Measurements from ENCODE around the gene HIGD1A. TPM values are rescaled to one million over a fixed set of nuclear protein-coding genes. Genes with fewer than 3 reads are reported as not detected.

Gene HIGD1A
- polyA plus RNA-seq (ENCODE audit: insufficient read length in 4 of 4): 100 to 1,000 TPM; 135 to 193 (median 161) TPM

DNA sequence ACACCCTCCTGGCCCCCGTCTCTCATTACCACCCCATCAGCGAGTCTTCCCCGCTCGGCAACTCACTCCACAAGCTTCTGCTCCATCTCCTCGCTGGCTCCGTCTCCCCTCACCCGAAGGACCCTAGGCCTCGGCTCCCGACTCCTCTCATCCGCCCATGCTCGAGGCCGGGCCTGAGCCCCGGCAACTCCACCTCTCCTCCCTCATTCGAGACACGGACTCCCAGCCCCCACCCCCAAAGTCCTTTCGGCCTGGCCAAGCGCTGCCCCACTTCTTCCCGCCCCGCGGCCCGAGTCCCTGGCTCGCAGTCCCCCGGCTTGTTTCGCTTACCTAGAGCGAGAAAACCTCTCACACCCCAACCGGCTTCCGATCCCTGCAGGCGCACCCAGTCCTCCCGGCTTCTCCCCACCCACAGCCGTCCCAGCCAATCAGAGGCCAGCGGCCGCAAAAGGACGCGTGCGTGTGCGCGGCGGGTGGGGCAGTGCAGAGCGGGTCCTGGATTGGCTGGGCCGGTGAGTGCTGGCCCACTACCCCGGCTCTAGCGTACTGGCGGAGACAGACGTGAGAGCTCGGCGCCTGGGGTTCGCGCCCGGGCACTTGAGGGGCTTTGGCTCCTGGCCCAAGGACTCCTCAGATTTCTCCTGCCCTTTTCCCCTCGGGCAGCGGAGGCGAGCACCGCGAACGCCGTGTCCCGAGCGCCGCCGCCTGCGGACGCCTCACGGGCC lies at the start of gene HIGD1A:
TSS of gene HIGD1A (minus strand) at position 385 of the 725 bp plus-strand sequence. CDS start 10,237 bp downstream, outside the sequence.
- DNase-seq (ENCODE audit: low read depth in 4 of 4, low spot score in 2 of 4): peak; percentile 86 to 94 (median 88)

DNA sequence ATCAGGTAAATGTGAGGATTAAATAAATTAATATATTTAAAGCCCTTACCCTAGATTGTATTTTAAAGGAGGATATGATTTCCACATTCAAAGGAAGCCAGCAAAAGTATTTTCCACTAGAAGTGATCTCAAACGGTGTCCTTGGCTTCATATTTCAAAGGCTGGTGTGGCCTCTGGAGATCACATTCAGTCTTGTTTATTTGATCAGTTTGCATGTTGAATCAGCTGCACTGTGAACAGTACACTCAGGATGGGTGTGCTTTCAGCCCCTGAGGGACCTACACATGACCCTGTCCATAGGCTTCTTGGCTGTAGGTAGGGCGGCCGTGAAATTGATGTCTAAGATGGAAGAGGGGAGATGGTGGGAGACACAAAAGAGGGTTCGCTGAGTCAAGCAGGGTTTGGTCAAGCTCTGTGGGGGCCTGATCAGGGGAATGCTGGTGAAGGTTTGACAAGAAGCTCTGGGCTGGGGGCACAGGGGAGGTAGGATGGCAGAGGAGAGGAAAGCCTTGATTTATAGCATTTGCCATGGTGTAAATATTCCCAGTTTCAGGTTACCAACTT lies 49.5 kb upstream of the HIGD1A start:
- no peak for DNase-seq (ENCODE audit: low read depth in 4 of 4, low spot score in 2 of 4)

DNA sequence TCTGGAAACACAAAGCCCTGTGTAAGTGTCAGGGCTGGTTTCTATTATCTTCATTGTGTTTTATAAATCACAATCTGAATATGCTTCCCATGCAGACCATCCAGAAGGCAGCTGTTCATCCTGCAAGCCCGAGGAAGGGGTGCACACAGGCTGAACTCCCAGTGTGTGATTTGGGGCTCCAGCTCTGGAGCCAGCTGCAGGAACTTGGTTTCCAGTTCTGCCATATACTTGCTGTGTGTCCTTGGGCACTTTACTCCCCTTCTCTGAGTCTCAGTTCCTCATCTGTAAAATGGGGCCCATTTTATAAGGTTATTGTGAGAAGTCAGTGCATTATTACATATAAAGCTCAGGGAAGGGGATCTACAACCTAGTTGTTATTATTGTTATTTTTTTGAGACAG lies 48.8 kb upstream of the HIGD1A start:
- DNase-seq (ENCODE audit: low read depth in 4 of 4, low spot score in 2 of 4): no peak

DNA sequence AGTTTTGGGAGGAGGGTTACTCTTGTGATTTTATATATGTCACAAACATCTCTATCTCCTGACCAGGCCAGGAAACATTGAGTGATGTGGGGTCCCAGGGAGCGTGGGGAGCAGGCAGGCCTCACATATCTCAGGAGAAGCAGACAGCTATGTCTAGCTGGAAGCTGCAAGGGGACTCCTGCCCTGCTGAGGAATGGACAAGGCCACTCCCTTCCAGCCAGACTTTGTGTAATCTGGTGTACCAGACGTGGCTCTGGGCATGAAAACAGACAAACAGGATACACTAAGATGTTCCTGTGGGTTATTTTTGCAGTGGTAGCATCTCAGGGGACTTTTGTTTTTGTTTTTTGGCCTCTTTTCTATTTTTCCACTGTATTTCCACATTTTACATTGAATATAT lies 48.2 kb upstream of the HIGD1A start:
- no peak for DNase-seq (ENCODE audit: low read depth in 4 of 4, low spot score in 2 of 4)

DNA sequence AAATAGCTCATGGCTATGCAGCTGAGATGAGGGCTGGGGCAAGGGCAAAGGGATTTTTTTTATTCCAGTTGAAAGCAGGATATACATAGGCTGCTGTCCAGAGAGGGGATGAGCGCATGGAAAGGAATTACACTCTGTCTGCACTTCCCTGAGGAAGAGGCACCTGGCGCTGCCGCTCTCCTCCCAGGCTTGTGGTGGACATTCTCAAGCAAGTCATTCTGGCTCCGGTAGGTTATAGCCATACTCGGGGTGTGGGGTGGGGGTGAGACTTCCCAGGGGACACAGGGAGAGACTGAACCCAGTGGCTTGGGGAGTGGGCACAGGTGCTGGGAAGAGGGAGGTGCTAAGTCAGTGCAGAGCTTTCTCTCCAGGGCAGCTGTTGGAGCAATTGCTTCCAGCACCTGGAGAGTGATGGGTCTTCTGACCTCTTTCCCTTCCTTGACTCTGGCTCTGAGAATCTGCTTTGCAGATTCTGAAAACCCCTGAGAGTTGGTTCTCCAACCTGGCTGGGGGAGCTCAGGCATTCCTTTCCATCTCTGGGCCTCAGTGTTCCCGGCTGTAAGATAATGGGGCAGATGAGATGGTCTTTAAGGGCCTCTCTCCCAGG lies 47.0 kb upstream of the HIGD1A start:
- no peak for DNase-seq (ENCODE audit: low read depth in 4 of 4, low spot score in 2 of 4)

DNA sequence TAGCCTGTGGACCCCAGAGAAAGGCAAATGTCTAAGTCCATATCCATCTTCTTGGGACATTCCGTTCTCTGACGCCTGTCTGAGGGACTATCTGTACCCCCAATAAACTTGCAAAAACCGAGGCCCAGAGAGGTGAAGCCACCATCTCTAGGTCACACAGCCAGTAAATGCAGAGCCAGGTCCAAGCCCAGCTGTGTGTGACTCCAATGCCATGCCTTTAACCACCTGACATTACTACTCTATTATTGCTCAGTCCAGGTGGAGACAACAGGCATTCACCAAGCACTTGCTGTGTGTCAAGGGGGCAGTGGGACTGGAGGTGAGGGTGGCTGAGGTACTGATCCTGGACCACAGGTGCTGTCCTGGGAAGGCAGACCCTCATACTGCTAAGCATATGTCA lies 46.0 kb upstream of the HIGD1A start:
- no peak for DNase-seq (ENCODE audit: low read depth in 4 of 4, low spot score in 2 of 4)

DNA sequence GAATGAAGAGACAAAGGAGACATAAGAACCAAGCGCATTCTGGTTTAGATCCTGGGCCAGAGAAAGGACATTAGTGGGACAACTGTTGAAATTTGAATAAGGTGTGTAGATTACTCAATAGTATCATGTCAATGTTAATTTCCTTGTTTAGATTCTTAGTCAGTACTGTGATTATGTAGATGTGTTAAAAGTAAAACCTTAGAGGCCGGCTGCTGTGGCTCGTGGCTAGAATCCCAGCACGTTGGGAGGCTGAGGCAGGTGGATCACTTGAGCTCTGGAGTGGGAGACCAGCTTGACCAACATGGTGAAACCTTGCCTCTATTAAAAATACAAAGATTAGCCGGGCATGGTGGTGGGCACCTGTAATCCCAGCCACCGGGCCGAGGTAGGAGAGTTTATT lies 44.7 kb upstream of the HIGD1A start:
- DNase-seq (ENCODE audit: low read depth in 4 of 4, low spot score in 2 of 4): no peak

DNA sequence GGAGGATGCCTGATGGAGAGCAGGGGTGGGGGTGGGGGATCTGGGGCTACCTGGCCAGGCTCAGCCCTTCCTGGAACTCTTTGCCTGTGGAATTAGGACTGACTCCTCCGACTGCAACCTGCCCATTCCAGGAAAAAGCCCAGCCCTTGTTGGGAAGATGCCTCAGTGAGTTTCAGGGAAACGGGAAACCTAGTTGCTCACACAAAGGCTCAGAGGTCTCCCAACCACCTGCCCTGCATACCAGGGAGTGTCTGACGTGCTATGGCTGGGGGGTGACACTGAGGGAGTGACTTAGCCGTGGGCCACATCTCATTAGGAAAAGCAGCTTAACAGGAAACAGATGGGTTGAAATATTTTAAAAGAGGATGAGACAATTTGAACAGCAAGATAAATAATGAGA lies 43.4 kb upstream of the HIGD1A start:
- no peak for DNase-seq (ENCODE audit: low read depth in 4 of 4, low spot score in 2 of 4)

DNA sequence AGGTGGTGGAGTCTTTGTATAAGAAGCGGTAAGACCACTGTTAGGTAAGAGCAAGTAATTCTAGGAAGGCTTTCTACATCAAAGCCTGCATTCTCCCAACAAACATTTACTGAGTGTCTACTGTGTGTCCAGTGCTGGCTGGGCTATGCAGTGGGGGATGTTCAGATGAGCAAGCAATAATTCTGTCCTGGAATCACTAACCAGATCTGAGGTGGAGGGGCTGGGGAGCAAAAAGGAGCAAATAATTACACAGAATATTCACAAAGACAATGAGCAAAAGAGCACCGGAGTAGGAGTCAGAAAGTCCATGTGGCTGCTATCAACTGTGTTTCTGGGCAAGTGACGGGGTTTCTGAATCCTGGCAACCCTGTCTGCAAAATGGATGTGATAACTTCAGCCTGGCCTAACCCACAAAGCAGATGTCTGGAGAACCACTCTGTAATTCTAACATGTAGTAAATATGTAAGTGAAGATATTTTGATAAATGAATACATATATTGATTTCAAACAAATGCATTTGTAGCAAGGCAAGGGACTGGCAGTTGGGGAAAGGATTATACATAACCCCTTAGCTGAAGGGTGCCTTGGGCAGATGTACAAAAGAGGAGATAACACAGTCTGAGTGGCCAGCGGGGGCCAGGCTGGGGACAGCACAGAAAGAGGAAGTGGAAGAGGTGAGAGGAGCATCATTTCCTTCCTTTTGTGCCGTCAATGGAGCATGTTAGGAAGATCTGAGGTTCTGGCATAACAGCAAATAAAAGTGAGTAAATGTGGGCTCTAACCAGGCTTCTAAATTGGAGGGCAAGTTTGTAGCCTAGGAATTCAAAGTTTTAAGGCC lies 42.6 kb upstream of the HIGD1A start:
- DNase-seq (ENCODE audit: low read depth in 4 of 4, low spot score in 2 of 4): no peak

DNA sequence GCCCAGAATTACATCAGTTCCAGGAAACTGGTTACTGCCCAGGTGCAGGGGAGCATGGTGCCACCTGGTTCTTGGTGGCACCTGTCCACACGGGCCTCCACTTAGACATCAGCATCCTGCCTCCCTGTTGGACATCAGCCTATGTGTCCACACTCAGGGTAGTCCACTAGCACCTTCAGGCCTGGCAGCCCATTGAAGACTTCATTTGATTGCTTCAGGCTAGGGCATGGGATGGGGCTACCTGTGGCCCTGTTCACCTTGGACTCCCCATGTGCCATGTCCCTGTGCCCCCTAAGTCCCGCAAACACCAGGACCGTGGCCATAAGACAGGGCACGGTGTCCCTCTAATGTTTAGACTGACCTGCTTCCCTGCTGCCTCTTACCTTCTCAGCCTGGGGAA lies 40.5 kb upstream of the HIGD1A start:
- DNase-seq (ENCODE audit: low read depth in 4 of 4, low spot score in 2 of 4): no peak

DNA sequence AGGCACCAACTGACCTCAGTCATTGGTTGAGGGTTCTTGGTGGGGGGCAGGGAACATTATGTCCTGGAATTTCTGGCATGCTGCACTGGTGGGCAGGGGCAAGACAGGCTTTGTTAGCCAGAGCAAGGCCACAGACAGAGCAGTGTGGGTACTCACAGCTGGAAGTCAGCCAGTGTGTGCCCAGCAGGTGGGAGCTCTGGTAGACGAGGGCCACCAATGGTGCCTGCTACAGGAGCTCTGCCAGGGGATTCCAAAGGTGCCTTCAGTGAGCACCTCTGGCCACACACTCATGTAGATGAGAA lies 40.1 kb upstream of the HIGD1A start:
- DNase-seq (ENCODE audit: low read depth in 4 of 4, low spot score in 2 of 4): no peak

DNA sequence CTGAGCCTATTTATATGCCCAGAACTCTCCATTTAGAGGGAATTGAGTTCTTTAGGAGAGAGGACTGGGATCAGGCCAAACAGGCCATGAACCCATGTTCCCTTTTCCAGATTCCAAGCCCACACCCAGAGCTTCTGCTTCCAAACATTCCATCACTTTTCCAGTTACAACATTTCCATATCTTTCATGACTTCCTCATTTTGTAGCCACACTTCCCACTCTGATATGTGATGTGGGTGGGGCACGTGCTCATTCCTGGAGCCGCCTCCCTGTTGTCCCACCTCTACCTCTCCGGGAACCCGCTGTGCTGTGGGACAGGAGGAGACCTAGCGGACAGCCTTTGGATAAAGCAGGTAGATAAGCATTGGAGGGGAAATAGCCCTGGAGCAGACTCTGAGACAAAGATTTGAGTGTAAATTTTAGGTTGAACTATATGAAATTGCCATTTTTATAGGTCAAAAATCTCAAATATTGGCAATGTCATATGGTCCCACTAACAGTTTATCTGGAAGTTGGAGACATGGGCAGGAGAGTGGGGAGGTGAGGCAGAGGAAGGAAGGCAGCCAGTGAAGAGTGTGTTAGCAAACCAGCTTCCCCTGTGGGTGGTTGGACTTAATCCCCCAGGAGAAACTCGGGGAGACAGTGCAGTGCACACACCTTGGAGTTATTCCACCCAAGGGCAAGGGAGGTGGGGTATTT lies 39.6 kb upstream of the HIGD1A start:
- DNase-seq (ENCODE audit: low read depth in 4 of 4, low spot score in 2 of 4): no peak

DNA sequence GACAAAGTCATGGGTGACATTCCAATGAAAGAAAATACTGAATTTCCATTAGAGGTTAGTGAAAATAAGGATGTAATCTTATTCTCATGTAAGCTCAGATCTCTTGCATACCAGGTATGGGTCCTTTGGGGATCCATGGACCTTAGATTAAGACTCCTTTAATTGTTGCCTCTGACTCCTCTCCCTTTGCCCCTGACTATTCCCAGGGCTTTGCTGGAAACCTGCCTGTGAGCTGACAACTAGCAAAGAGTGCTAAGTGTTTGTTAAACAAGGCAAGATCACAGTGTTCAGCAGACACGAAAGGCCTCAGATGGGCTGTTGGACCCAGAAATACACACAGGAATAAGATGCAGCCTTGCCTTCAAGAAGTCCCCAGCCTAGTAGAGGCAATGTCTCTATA lies 37.0 kb upstream of the HIGD1A start:
- DNase-seq (ENCODE audit: low read depth in 4 of 4, low spot score in 2 of 4): no peak

DNA sequence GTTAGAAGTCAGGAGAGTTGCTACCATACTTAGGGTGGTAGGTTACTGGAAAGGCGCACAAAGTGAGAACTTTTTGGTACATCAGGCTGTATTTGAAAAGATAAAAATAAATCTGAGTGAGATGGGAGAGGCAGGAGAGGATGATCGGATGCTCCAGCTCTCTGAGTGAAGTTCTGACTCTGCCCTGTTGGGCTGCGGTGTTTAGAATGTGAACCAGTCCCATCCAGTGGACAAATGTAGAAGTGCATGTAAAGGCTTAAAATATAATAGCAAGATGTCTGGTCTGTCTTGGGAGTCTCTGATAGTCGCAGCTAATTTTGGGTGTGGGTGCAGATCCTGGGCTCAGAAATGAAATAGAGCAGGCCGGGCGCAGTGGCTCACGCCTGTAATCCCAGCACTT lies 35.3 kb upstream of the HIGD1A start:
- DNase-seq (ENCODE audit: low read depth in 4 of 4, low spot score in 2 of 4): peak in 1 of 4 donors; percentile 59

DNA sequence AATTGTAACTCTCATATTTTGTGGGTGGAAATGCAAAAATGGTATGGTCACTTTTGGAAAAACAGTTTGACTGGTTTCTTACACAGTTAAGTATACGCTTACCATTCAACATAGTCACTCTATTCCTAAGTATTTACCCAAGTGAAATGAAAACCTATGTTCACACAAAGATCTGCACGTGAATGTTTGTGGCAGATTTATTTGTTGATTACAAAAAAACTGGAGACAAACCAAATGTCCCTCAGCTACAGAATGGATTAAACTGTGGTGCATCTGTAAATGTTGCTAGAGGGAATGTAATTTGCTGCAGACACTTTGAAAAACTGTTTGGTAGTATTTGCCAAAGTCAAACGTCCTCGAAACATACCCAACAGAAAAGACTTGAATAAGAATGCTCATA lies 34.3 kb upstream of the HIGD1A start:
- no peak for DNase-seq (ENCODE audit: low read depth in 4 of 4, low spot score in 2 of 4)

DNA sequence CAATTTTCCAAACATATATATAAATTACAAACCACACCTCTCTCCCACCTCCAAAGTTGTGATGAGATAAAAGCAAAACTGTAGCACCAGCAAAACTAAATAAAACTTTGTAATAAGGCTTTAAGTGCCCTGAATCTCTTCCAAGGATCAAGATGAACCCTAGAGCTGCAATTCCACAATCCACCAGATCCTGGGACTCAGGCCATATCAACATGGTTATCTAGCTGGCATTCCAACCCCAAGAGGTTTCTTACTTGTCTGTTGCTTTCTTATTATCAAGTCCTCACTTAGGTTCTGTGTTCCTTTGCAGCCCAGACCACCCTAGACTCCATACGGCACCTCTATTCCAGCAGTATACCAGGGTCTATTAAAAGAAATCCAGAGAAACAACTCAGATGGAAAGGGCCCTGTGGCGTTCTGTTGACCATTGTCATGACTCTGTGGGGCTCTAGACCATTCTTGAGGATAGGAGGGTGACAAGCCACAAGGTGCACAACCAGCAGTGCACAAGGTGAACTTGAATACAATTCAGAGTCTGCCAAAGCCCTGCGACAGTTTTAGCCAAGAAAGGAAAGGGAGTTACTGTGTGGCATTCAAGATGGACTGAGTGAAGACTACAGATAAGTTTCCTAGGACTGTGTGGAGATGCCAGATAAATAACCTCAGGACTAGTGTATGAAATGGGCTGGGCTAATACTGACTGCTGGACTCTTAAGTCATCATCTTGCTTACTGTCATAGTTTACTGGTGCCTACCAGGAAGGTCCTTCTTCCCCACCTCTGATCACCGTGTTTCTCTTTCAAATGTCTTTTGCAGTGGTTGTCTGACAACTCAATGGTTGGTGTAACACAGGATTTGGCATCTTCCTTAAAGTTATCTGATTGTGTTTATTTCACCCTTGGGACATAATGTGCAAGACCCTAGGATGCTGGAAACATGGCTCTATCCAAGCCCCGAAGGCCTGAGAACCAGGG lies 32.1 kb upstream of the HIGD1A start:
- no peak for DNase-seq (ENCODE audit: low read depth in 4 of 4, low spot score in 2 of 4)

DNA sequence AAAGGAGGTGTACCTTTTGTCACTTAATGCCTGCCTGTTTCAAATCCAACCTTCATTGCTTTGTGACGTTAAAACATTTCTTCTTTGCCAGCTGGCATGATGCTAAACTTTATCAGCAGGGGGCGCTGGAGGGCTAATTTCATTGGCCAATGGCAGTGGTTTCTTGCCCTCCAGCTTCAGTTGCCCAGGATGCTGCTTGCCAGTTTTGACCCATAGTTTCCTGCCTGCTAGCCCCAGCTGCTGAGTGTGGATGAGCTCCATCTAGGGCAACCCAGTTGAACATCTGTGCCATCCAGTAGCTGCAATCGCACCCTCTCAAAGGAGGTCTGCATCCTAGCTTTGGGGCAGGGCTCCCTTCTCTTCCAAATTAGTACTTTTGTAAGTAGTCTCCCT lies 27.0 kb upstream of the HIGD1A start:
- peak in 1 of 4 donors; percentile 60 for DNase-seq (ENCODE audit: low read depth in 4 of 4, low spot score in 2 of 4)

DNA sequence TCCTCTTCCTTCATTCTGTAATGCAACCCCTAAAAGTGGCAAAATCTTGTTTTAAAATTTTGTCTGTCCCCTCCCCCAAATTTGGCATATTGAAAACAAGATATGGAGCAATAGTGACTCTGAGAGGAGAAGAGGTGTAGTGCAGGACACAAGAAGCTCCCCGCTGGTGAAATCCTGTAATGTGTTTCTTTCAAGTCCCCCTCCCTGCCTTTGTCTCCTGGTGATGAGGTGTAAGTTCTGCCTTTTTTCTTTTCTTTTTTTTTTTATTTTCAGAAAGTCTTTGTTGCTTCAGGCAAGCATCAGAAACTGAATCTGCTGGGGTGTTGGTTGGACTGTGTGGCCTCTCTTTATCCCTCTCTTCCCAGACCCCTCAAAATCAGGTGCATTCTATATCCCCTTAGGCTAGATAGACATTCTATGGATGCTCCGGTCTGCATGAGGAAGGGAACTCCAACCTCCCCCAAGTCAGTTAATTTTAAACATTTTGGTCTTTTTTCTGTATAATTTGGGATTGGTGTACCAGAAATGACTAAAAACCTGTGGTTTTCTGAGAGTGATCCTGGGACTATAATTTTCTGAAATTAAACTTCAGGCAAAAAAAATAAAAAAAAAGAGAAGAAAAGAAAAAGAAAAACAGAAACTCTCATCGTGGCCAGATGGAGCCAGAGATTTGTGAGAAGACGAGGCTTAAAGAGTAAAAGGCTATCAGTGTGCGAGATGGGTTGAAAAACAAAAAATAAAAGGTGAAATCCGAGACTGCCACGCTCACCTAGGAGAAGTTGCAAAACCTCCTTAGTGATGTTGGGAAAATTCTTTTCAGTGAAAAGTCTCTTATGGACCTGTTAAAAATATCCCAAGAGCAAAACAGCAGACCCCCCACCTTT lies 26.4 kb upstream of the HIGD1A start:
- no peak for DNase-seq (ENCODE audit: low read depth in 4 of 4, low spot score in 2 of 4)

Measured in left renal cortex interstitium (tissue), 4 donors.